GM23338 (cell line): Measurements from ENCODE around the gene TRMT6. TPM values are rescaled to one million over a fixed set of nuclear protein-coding genes. Genes with fewer than 3 reads are reported as not detected.

Experiments
- ATAC-seq: fragments of 200-7000 bp; cut with Tn5 transposase; 3 replicates; pipeline ENCODE4 v1.9.1; 2020
- DNase-seq: peaks from one replicate; pipeline ENCODE4 v3.0.0-alpha.2; 2015; ENCODE audit warnings: low spot score
- H2AFZ ChIP-seq: fragments of 200-600 bp; sonication (generic); 2 replicates; pipeline ENCODE4 v1.8.0; 2016; ENCODE audit warnings: antibody characterized with exemption, mild to moderate bottlenecking, moderate library complexity
- H3F3A ChIP-seq: fragments of 200-600 bp; sonication (generic); replicated peaks from 2 replicates; pipeline ENCODE4 v1.8.0; 2017; ENCODE audit warnings: antibody characterized with exemption, mixed run types, low read depth
- H3K27ac ChIP-seq: fragments of 200-600 bp; sonication (generic); 2 replicates; pipeline ENCODE4 v1.6.1; 2016; ENCODE audit warnings: low read depth
- H3K27me3 ChIP-seq: fragments of 200-600 bp; sonication (generic); 2 replicates; pipeline ENCODE4 v1.8.0; 2016; ENCODE audit warnings: mild to moderate bottlenecking, mixed run types, moderate library complexity; ENCODE audit not compliant: insufficient read depth
- H3K36me3 ChIP-seq: fragments of 200-600 bp; sonication (generic); 2 replicates; pipeline ENCODE4 v1.8.0; 2016; ENCODE audit warnings: mild to moderate bottlenecking; ENCODE audit not compliant: insufficient read depth
- H3K4me1 ChIP-seq: fragments of 200-600 bp; sonication (generic); 2 replicates; pipeline ENCODE4 v1.8.0; 2016; ENCODE audit warnings: mild to moderate bottlenecking, moderate library complexity; ENCODE audit not compliant: insufficient read depth
- H3K4me2 ChIP-seq: fragments of 200-600 bp; sonication (generic); 2 replicates; pipeline ENCODE4 v1.7.1; 2017; ENCODE audit warnings: mixed run types
- H3K4me3 ChIP-seq: fragments of 200-600 bp; sonication (generic); 2 replicates; pipeline ENCODE4 v1.6.1; 2016; ENCODE audit warnings: mixed run types
- H3K79me2 ChIP-seq: fragments of 200-600 bp; sonication (generic); replicated peaks from 2 replicates; pipeline ENCODE4 v1.8.0; 2017; ENCODE audit warnings: mild to moderate bottlenecking; ENCODE audit not compliant: insufficient read depth
- H3K9me2 ChIP-seq: fragments of 200-600 bp; sonication (generic); 2 replicates; pipeline ENCODE4 v1.8.0; 2017; ENCODE audit not compliant: insufficient read depth
- H4K20me1 ChIP-seq: fragments of 200-600 bp; sonication (generic); replicated peaks from 2 replicates; pipeline ENCODE4 v1.8.0; 2017; ENCODE audit warnings: mild to moderate bottlenecking; ENCODE audit not compliant: insufficient read depth
- H3K27ac Mint-ChIP-seq: 2 replicates; pipeline ENCODE4 v1.8.0; 2020; ENCODE audit warnings: inconsistent platforms, mild to moderate bottlenecking, moderate library complexity, mixed read lengths
- H3K27me3 Mint-ChIP-seq: 3 replicates; pipeline ENCODE4 v1.8.0; 2022; ENCODE audit warnings: low read depth, mild to moderate bottlenecking, moderate library complexity, mixed read lengths, inconsistent platforms; ENCODE audit not compliant: insufficient read depth, poor library complexity
- H3K36me3 Mint-ChIP-seq: 3 replicates; pipeline ENCODE4 v1.8.0; 2021; ENCODE audit warnings: low read depth, mild to moderate bottlenecking, inconsistent platforms, moderate library complexity, mixed read lengths
- H3K4me1 Mint-ChIP-seq: 3 replicates; pipeline ENCODE4 v1.8.0; 2020; ENCODE audit warnings: mild to moderate bottlenecking, inconsistent platforms, mixed read lengths
- H3K4me3 Mint-ChIP-seq: 3 replicates; pipeline ENCODE4 v1.8.0; 2021; ENCODE audit warnings: moderate library complexity, mild to moderate bottlenecking, inconsistent platforms, mixed read lengths
- H3K9me3 Mint-ChIP-seq: 3 replicates; pipeline ENCODE4 v1.8.0; 2020; ENCODE audit warnings: moderate library complexity, mild to moderate bottlenecking, inconsistent platforms, mixed read lengths
- CREB1 ChIP-seq: fragments of 250-450 bp; sonication (Bioruptor Pico); IDR thresholded peaks from 2 replicates; pipeline ENCODE4 v1.5.0; 2020; ENCODE audit warnings: low read depth, mild to moderate bottlenecking, moderate library complexity
- EZH2 ChIP-seq: fragments of 200-600 bp; sonication (generic); IDR thresholded peaks from one replicate; pipeline ENCODE4 v1.8.0; 2017; ENCODE audit warnings: antibody characterized with exemption, mild to moderate bottlenecking, low read depth; ENCODE audit not compliant: unreplicated experiment
- EZH2phosphoT487 ChIP-seq: fragments of 200-600 bp; sonication (generic); IDR thresholded peaks from one replicate; pipeline ENCODE4 v1.8.1; 2018; ENCODE audit warnings: antibody characterized with exemption; ENCODE audit not compliant: unreplicated experiment
- JUNB ChIP-seq: IDR thresholded peaks from one replicate; pipeline ENCODE4 v1.6.1; 2016; ENCODE audit warnings: antibody characterized with exemption; ENCODE audit not compliant: unreplicated experiment
- NANOG ChIP-seq: IDR thresholded peaks from 2 replicates; pipeline ENCODE4 v1.6.1; 2016; ENCODE audit warnings: antibody characterized with exemption, borderline replicate concordance
- POLR2AphosphoS5 ChIP-seq: IDR thresholded peaks from 2 replicates; pipeline ENCODE4 v1.6.1; 2016; ENCODE audit warnings: antibody characterized with exemption, low read depth
- STAT1 ChIP-seq: IDR thresholded peaks from one replicate; pipeline ENCODE4 v1.6.1; 2016; ENCODE audit warnings: antibody characterized with exemption; ENCODE audit not compliant: unreplicated experiment
- ZNF114 ChIP-seq: fragments of 250-450 bp; sonication (Bioruptor Pico); IDR thresholded peaks from 2 replicates; pipeline ENCODE4 v1.5.0; 2020; ENCODE audit warnings: mild to moderate bottlenecking, moderate library complexity
- ZNF331 ChIP-seq: fragments of 250-450 bp; sonication (Bioruptor Pico); IDR thresholded peaks from 2 replicates; pipeline ENCODE4 v1.5.0; 2020; ENCODE audit warnings: low read depth, mild to moderate bottlenecking, moderate library complexity
- polyA plus RNA-seq: library from polyadenylated mRNA; unstranded; fragments of >200 nt; fragmentation: Nextera tagmentation; extraction: Ambion mirVana; gene quantifications from 2 replicates; pipeline ENCODE4 v1.2.1, GENCODE V29; 2016
- total RNA-seq: library from RNA; depleted of rRNA; stranded (reverse); fragments of >200 nt; shearing (Covaris generic); gene quantifications from 2 replicates; pipeline ENCODE4 v1.2.3, GENCODE V29; 2014
- TF ChIP-seq, protein P1 (sequence below): IDR thresholded peaks from 2 replicates; pipeline ENCODE4 v1.6.1; 2016; ENCODE audit warnings: antibody characterized with exemption
- TF ChIP-seq, protein P2 (sequence below), 2 experiments: fragments of 200-600 bp in 1 of 2; sonication (generic) in 1 of 2; conservative IDR thresholded peaks; 2 replicates each; pipeline versions ENCODE4 v1.5.1 to v1.6.1; 2016 to 2017; ENCODE audit warnings: antibody characterized with exemption in 2 of 2, low read depth in 2 of 2, mild to moderate bottlenecking in 2 of 2, moderate library complexity in 1 of 2
- TF ChIP-seq, protein P3 (sequence below): IDR thresholded peaks from one replicate; pipeline ENCODE4 v1.6.1; 2018; ENCODE audit warnings: antibody characterized with exemption; ENCODE audit not compliant: unreplicated experiment
- TF ChIP-seq, protein P4 (sequence below): fragments of 250-450 bp; sonication (Bioruptor Pico); IDR thresholded peaks from 2 replicates; pipeline ENCODE4 v1.5.0; 2020; ENCODE audit warnings: mild to moderate bottlenecking, moderate library complexity

The TRMT6 gene
- total and polyA plus RNA-seq, 2 experiments from 2014 or later, result 15.5 to 26.3 TPM

DNA sequence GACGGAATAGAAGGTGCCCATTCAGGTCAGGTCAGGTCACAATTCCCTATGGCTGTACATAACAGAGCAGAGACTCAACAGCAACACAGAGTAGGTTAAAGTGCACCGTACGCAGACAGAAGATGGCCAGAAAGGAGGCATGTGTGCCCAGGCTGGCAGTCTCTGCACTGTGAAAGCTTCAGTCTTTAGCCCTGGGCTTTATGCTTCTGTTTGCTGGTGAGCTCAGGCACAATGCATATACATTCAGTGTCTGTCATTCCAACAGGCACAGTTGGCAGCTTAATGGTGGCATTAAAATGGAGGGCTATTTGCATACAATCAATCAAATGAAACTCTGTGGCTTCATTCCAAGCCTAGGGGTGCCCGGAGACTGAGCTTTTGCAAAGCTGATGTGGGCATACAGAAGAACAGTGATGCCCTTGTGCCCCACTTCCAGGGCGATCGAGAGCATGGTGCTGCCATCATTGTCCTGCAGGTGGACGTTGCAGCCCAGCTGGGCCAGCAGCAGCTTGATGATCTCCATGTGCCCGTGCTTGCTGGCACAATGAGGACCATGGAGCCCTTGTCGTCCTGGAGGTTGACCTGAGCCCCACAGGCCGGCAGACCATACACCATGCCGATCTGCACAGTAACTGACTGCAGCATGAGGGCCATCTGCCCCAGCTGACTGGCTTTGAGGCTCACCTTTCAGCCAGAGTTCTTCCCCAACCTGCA is 22.4 kb downstream of the TRMT6 start:
- H3F3A ChIP-seq, result no peaks in the 10 kb centered on the region
- H2AFZ ChIP-seq, result no peak overlapping the region
- no peak overlapping the region for H3K27ac ChIP-seq
- TF ChIP-seq CREB1 (CRISPR knock-in tag) (no peak), ZNF331 (CRISPR knock-in tag) (no peak), JUNB (no peak), ZNF114 (CRISPR knock-in tag) (no peak), POLR2AphosphoS5 (no peak), EZH2 (no peak), NANOG (no peak), STAT1 (no peak), EZH2phosphoT487 (no peak)
- TF ChIP-seq, protein P1, sequence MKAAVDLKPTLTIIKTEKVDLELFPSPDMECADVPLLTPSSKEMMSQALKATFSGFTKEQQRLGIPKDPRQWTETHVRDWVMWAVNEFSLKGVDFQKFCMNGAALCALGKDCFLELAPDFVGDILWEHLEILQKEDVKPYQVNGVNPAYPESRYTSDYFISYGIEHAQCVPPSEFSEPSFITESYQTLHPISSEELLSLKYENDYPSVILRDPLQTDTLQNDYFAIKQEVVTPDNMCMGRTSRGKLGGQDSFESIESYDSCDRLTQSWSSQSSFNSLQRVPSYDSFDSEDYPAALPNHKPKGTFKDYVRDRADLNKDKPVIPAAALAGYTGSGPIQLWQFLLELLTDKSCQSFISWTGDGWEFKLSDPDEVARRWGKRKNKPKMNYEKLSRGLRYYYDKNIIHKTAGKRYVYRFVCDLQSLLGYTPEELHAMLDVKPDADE, result no peak
- TF ChIP-seq, protein P2, sequence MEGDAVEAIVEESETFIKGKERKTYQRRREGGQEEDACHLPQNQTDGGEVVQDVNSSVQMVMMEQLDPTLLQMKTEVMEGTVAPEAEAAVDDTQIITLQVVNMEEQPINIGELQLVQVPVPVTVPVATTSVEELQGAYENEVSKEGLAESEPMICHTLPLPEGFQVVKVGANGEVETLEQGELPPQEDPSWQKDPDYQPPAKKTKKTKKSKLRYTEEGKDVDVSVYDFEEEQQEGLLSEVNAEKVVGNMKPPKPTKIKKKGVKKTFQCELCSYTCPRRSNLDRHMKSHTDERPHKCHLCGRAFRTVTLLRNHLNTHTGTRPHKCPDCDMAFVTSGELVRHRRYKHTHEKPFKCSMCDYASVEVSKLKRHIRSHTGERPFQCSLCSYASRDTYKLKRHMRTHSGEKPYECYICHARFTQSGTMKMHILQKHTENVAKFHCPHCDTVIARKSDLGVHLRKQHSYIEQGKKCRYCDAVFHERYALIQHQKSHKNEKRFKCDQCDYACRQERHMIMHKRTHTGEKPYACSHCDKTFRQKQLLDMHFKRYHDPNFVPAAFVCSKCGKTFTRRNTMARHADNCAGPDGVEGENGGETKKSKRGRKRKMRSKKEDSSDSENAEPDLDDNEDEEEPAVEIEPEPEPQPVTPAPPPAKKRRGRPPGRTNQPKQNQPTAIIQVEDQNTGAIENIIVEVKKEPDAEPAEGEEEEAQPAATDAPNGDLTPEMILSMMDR (conservative IDR thresholded peaks at IDR 0.05; ENCODE audit: low read depth in 2 of 2), result no peak
- TF ChIP-seq, protein P3, sequence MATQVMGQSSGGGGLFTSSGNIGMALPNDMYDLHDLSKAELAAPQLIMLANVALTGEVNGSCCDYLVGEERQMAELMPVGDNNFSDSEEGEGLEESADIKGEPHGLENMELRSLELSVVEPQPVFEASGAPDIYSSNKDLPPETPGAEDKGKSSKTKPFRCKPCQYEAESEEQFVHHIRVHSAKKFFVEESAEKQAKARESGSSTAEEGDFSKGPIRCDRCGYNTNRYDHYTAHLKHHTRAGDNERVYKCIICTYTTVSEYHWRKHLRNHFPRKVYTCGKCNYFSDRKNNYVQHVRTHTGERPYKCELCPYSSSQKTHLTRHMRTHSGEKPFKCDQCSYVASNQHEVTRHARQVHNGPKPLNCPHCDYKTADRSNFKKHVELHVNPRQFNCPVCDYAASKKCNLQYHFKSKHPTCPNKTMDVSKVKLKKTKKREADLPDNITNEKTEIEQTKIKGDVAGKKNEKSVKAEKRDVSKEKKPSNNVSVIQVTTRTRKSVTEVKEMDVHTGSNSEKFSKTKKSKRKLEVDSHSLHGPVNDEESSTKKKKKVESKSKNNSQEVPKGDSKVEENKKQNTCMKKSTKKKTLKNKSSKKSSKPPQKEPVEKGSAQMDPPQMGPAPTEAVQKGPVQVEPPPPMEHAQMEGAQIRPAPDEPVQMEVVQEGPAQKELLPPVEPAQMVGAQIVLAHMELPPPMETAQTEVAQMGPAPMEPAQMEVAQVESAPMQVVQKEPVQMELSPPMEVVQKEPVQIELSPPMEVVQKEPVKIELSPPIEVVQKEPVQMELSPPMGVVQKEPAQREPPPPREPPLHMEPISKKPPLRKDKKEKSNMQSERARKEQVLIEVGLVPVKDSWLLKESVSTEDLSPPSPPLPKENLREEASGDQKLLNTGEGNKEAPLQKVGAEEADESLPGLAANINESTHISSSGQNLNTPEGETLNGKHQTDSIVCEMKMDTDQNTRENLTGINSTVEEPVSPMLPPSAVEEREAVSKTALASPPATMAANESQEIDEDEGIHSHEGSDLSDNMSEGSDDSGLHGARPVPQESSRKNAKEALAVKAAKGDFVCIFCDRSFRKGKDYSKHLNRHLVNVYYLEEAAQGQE, result no peak
- TF ChIP-seq, protein P4, sequence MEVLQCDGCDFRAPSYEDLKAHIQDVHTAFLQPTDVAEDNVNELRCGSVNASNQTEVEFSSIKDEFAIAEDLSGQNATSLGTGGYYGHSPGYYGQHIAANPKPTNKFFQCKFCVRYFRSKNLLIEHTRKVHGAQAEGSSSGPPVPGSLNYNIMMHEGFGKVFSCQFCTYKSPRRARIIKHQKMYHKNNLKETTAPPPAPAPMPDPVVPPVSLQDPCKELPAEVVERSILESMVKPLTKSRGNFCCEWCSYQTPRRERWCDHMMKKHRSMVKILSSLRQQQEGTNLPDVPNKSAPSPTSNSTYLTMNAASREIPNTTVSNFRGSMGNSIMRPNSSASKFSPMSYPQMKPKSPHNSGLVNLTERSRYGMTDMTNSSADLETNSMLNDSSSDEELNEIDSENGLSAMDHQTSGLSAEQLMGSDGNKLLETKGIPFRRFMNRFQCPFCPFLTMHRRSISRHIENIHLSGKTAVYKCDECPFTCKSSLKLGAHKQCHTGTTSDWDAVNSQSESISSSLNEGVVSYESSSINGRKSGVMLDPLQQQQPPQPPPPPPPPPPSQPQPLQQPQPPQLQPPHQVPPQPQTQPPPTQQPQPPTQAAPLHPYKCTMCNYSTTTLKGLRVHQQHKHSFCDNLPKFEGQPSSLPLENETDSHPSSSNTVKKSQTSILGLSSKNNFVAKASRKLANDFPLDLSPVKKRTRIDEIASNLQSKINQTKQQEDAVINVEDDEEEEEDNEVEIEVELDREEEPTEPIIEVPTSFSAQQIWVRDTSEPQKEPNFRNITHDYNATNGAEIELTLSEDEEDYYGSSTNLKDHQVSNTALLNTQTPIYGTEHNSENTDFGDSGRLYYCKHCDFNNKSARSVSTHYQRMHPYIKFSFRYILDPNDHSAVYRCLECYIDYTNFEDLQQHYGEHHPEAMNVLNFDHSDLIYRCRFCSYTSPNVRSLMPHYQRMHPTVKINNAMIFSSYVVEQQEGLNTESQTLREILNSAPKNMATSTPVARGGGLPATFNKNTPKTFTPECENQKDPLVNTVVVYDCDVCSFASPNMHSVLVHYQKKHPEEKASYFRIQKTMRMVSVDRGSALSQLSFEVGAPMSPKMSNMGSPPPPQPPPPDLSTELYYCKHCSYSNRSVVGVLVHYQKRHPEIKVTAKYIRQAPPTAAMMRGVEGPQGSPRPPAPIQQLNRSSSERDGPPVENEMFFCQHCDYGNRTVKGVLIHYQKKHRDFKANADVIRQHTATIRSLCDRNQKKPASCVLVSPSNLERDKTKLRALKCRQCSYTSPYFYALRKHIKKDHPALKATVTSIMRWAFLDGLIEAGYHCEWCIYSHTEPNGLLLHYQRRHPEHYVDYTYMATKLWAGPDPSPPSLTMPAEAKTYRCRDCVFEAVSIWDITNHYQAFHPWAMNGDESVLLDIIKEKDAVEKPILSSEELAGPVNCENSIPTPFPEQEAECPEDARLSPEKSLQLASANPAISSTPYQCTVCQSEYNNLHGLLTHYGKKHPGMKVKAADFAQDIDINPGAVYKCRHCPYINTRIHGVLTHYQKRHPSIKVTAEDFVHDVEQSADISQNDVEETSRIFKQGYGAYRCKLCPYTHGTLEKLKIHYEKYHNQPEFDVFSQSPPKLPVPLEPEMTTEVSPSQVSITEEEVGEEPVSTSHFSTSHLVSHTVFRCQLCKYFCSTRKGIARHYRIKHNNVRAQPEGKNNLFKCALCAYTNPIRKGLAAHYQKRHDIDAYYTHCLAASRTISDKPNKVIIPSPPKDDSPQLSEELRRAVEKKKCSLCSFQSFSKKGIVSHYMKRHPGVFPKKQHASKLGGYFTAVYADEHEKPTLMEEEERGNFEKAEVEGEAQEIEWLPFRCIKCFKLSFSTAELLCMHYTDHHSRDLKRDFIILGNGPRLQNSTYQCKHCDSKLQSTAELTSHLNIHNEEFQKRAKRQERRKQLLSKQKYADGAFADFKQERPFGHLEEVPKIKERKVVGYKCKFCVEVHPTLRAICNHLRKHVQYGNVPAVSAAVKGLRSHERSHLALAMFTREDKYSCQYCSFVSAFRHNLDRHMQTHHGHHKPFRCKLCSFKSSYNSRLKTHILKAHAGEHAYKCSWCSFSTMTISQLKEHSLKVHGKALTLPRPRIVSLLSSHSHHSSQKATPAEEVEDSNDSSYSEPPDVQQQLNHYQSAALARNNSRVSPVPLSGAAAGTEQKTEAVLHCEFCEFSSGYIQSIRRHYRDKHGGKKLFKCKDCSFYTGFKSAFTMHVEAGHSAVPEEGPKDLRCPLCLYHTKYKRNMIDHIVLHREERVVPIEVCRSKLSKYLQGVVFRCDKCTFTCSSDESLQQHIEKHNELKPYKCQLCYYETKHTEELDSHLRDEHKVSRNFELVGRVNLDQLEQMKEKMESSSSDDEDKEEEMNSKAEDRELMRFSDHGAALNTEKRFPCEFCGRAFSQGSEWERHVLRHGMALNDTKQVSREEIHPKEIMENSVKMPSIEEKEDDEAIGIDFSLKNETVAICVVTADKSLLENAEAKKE (CRISPR knock-in tag), result no peak
- H3K4me1 ChIP-seq, result no peaks in the 10 kb centered on the region
- no peaks in the 10 kb centered on the region for H3K79me2 ChIP-seq
- Mint-ChIP-seq H3K36me3 (no peaks in the 10 kb centered on the region), H3K27me3 (no peaks in the 10 kb centered on the region), H3K4me1 (no peaks in the 10 kb centered on the region), H3K9me3 (no peaks in the 10 kb centered on the region), H3K4me3 (no peak overlapping the region; the same call in 2 of the 3 replicates), H3K27ac (no peak overlapping the region)
- no peaks in the 10 kb centered on the region for H4K20me1 ChIP-seq
- H3K27me3 ChIP-seq, result no peaks in the 10 kb centered on the region
- H3K36me3 ChIP-seq, result no peaks in the 10 kb centered on the region
- DNase-seq, result no peak
- H3K9me2 ChIP-seq, result no peaks in the 10 kb centered on the region
- H3K4me2 ChIP-seq, result no peak overlapping the region
- no peak for ATAC-seq
- no peak overlapping the region for H3K4me3 ChIP-seq
